NOMO-1 treated with DMSO at 0.1 percent for 48 hours (cell line): ENCODE data around the gene ZSCAN23.
"Not testable (repeated sequence)": the region's sequence is repeated elsewhere in the genome, so short reads cannot be mapped to it uniquely, and the experiment has no call there.

Experiments
- DNase-seq: peaks from one replicate; lab custom pipeline; 2025; ENCODE audit not compliant: unreplicated experiment; lab: John Stamatoyannopoulos, UW

The ZSCAN23 gene

DNA sequence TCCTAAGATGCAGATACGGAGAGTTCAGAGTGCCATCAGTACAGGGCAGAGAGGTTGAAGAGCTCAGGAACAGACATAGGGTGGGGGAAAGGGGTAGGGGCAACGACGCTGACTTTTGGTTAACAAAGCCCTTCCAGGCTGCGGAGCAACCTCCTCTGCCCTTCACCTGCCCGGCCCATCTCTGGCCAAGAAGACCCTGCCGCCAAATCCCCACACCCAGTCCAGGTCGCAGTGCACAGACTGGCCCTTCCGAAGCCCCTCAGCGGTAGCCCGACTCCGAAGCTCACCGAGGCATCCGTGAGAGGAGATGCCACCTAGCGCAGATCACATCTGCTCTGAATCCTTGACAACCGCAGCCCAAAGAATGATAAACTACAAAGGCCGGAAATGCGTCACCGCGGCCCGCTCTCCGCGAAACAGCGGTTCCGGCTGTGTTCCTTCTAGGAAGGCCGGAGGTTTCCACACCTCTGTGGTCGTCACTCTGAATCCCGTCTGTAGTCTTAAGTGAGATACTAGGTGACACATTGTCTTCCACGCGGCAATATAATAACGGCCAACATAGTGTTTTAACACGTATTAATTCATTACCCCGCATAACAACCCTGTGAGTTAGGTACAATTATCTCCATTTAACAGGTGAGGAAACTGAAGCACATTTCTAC is at the start of gene ZSCAN23:
Gene ZSCAN23 (minus strand): TSS at position 380 of the 662 bp plus-strand sequence. CDS start 7,225 bp downstream, outside the sequence.
- no peak for DNase-seq

DNA sequence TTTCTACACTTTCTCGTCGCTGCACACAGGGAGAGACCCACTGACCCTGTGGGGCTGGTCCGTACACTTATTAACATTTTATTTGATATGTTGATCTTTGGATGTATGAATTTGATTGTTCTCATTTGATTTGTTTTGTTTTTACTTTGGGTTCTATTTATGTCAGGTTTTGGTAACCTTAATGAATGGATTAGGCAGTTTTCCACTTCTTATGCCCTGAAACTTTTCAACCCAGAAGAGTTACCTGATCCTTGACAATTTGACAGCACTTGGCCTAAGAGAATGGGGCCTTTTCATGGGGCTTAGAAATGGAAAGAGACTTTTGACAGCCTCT is 48.7 kb upstream of the ZSCAN23 start:
- DNase-seq, result no peak

DNA sequence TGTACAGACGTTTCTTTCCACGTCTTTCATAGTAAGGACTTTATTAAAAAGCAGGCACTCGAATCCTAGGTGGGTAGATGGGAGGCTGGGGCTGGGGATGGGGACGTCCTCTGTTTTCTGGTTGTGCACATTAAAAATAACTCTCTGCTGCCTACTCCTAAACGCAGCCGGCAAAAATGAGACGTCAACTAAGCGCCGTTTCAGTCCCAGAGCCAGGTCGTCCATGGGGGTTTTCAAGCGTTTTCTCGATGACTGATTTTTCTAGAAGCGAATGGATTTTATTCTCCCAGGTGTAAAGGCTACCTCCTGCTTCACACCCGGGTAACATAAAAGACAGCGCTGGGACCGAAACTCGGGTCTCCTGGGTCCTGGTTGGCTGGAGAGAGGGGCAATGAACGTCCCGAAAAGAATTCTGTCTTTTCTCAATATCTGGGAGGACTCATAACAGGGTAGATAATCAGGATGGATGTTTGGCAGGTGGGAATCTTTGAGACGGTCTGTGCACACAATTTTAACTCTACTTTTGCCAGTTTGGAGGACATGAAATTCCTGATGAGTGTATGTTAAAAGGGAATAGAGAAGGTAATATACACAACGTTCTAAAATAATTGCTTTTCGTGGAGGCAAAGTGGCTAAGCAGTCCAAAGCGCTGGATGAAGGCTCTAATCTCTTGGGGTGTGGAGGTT is 47.1 kb upstream of the ZSCAN23 start:
- DNase-seq, result no peak

GRCh38 chr6:28489366-28490204 is 46.3 kb upstream of the ZSCAN23 start:
- peak; percentile 78 for DNase-seq

DNA sequence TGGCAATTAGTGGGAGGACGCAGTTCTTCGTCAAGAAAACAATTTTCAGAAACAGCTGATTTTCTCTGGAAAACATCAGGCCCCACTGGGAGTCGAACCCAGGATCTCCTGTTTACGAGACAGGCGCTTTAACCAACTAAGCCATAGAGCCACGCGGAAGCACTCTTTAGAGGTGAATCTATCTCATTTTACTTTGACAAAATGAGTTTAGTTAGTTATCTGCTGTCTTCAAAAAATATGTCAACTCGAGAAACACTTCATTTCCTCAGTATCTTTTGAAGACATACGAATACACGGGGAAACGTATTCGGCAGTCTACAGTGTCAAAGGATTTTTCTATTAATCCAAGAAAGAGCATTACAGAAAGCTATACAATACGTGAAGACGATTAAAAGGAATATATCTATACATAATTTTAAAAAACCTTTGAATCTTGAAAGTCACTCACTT is 45.6 kb upstream of the ZSCAN23 start:
- DNase-seq, result peak; percentile 41

- DNase-seq, result no peak
These were observed 43.9 kb upstream of the ZSCAN23 start for GRCh38 chr6:28486988-28487742.

GRCh38 chr6:28486533-28486932 is 43.2 kb upstream of the ZSCAN23 start:
- no peak for DNase-seq

DNA sequence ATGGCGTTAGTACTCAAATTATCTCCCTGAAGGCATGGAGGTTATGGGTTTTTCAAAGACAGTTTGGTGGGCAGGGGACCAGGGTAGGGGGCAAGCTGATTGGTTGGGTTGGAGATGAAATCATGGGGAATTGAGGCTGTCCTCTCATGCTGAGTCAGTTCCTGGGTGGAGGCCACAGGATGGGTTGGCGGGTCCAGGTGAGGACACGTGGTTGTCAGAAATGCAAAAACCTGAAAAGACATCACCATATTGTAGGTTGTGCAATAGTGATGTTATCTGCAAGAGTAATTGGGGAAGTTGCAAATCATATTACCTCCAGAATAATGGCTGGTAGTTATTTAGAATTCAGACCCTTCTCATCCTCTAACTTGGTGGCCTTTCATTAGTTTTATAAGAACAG is 42.2 kb upstream of the ZSCAN23 start:
- no peak for DNase-seq

DNA sequence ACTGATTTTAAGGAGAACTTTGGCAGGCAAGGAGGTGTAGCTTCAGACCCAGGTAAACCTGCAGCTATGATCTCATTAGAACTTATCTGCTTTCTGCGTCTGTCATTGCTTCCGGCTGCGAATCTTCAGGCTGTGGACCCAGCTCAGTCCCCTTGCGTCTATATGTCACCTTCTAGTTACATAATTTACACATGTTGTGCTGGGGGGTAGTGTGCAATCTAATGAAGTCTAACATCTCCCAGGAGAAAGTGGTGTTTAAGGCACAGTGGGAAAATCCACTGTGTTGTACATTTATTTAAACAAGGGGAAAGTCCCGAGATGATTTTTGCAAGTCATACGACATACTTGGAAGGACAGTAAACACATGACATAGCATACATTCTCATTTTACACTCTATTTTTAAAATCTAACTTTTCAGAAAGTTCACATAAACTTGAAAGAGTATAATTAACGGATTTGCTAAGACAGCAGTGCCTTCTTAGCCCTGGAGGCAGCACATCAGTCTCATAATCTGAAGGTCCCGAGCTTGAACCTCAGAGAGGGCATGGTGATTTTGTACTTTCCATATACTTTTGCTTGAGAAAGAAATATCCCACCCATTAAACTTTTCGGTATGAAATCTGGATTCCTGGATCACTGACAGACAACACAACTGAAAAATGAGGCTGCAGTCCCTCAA is 37.1 kb upstream of the ZSCAN23 start:
- no peak for DNase-seq

- DNase-seq, result no peak
These were observed 35.2 kb upstream of the ZSCAN23 start for GRCh38 chr6:28478518-28478917.

GRCh38 chr6:28474441-28475219 is 31.3 kb upstream of the ZSCAN23 start:
- DNase-seq, result peak; percentile 46

DNA sequence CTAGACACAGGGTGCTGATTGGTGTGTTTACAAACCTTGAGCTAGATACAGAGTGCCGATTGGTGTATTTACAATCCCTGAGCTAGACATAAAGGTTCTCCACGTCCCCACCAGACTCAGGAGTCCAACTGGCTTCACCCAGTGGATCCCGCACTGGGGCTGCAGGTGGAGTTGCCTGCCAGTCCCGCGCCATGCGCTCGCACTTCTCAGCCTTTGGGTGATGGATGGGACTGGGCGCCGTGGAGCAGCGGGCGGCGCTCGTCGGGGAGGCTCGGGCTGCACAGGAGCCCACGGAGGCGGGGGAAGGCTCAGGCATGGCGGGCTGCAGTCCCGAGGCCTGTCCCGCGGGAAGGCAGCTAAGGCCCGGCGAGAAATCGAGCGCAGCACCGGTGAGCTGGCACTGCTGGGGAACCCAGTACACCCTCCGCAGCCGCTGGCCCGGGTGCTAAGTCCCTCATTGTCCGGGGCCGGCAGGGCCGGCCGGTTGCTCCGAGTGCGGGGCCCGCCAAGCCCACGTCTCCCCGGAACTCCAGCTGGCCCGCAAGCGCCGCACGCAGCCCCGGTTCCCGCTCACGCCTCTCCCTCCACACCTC is 26.0 kb upstream of the ZSCAN23 start:
- DNase-seq, result not testable (repeated sequence)

- DNase-seq, result no peak
These were observed 24.8 kb upstream of the ZSCAN23 start for GRCh38 chr6:28468056-28468455.

GRCh38 chr6:28462401-28462800 is 19.1 kb upstream of the ZSCAN23 start:
- no peak for DNase-seq

GRCh38 chr6:28458568-28458967 is 15.3 kb upstream of the ZSCAN23 start:
- no peak for DNase-seq

GRCh38 chr6:28449056-28449455 is 5.8 kb upstream of the ZSCAN23 start:
- DNase-seq, result no peak

GRCh38 chr6:28447512-28447906 is 4.2 kb upstream of the ZSCAN23 start:
- DNase-seq, result not testable (repeated sequence)

DNA sequence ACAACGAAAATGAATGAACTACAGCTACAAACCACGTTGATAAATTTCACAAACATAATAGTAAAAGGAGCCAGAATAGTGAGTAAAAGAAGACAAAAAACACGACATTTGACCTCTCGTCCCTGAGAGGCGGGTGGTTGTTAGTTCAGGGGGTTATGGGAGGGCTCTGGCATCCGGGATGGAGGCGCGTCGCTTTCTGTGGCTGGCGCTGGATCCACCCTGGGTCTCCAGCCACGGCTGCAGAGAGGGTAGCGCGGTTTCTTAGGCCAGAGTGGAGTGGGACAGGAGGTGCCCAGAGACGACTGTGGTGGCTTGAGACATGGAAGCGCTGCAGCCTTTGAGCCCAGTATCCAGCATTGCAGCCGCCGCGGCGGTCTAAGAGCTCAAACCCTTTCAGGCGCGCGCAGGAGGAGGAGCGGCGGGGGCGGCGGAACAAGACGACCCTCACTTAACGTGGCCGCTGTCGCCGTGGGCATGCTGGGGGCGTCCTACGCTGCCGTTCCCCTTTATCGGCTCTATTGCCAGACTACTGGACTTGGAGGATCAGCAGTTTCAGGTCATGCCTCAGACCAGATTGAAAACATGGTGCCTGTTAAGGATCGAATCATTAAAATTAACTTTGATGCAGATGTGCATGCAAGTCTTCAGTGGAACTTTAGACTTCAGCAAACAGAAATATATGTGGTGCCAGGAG is 3.7 kb upstream of the ZSCAN23 start:
- DNase-seq, result no peak

GRCh38 chr6:28444759-28445158 is 1.5 kb upstream of the ZSCAN23 start:
- not testable (repeated sequence) for DNase-seq
